H9 (cell line): Measurements from ENCODE around the gene TPH1. TPM values are rescaled to one million over a fixed set of nuclear protein-coding genes. Genes with fewer than 3 reads are reported as not detected.
A peak's percentile ranks its signal among the peaks of the same experiment; 100 is the strongest.

Experiments
- DNase-seq: peaks from one replicate; pipeline ENCODE4 v3.0.0-alpha.2; 2017
- H2AFZ ChIP-seq: one replicate; pipeline ENCODE4 v1.6.1; 2013; ENCODE audit warnings: mild to moderate bottlenecking, low read length, control low read depth, moderate library complexity
- H2AK5ac ChIP-seq: 2 replicates; pipeline ENCODE4 v1.6.1; 2013; ENCODE audit warnings: low read length, control low read depth, mixed read lengths; ENCODE audit not compliant: insufficient read length
- H2BK120ac ChIP-seq: one replicate; pipeline ENCODE4 v1.6.1; 2013; ENCODE audit warnings: low read depth, mild to moderate bottlenecking, low read length, control low read depth, inconsistent platforms; ENCODE audit not compliant: poor library complexity, severe bottlenecking
- H2BK12ac ChIP-seq: 2 replicates; pipeline ENCODE4 v1.6.1; 2013; ENCODE audit warnings: low read length, control low read depth, mixed read lengths, low read depth; ENCODE audit not compliant: insufficient read length
- H2BK15ac ChIP-seq: 2 replicates; pipeline ENCODE4 v1.6.1; 2013; ENCODE audit warnings: low read depth, low read length, control low read depth
- H2BK20ac ChIP-seq: one replicate; pipeline ENCODE4 v1.6.1; 2013; ENCODE audit warnings: low read depth, mild to moderate bottlenecking, low read length, control low read depth, inconsistent platforms; ENCODE audit not compliant: poor library complexity, severe bottlenecking
- H2BK5ac ChIP-seq: 2 replicates; pipeline ENCODE4 v1.6.1; 2013; ENCODE audit warnings: low read length, control low read depth, mixed read lengths; ENCODE audit not compliant: insufficient read length
- H3K14ac ChIP-seq: 2 replicates; pipeline ENCODE4 v1.6.1; 2013; ENCODE audit warnings: low read length, control low read depth; ENCODE audit not compliant: insufficient read depth
- H3K18ac ChIP-seq: 2 replicates; pipeline ENCODE4 v1.6.1; 2013; ENCODE audit warnings: low read depth, mild to moderate bottlenecking, mixed read lengths, low read length, control low read depth; ENCODE audit not compliant: insufficient read length
- H3K23ac ChIP-seq: 2 replicates; pipeline ENCODE4 v1.6.1; 2013; ENCODE audit warnings: low read length, control low read depth, mixed read lengths, low read depth; ENCODE audit not compliant: insufficient read length
- H3K23me2 ChIP-seq: 2 replicates; pipeline ENCODE4 v1.6.1; 2013; ENCODE audit warnings: low read depth, mild to moderate bottlenecking, mixed read lengths, low read length, control low read depth; ENCODE audit not compliant: insufficient read length, poor library complexity, severe bottlenecking
- H3K27ac ChIP-seq: 2 replicates; pipeline ENCODE4 v1.5.1; 2013; ENCODE audit warnings: low read length, control low read depth, mixed read lengths, low read depth; ENCODE audit not compliant: insufficient read length
- H3K27me3 ChIP-seq: 2 replicates; pipeline ENCODE4 v1.6.1; 2013; ENCODE audit warnings: low read length, control low read depth, inconsistent platforms; ENCODE audit not compliant: insufficient read depth
- H3K4ac ChIP-seq: 2 replicates; pipeline ENCODE4 v1.6.1; 2013; ENCODE audit warnings: low read depth, mild to moderate bottlenecking, control low read depth, inconsistent platforms, low read length, moderate library complexity
- H3K4me1 ChIP-seq: 2 replicates; pipeline ENCODE4 v1.6.1; 2013; ENCODE audit warnings: low read length, control low read depth, inconsistent platforms; ENCODE audit not compliant: insufficient read depth
- H3K4me2 ChIP-seq: 2 replicates; pipeline ENCODE4 v1.6.1; 2013; ENCODE audit warnings: low read length, control low read depth, mixed read lengths; ENCODE audit not compliant: insufficient read length, insufficient read depth
- H3K56ac ChIP-seq: 2 replicates; pipeline ENCODE4 v1.6.1; 2013; ENCODE audit warnings: low read depth, mild to moderate bottlenecking, mixed read lengths, low read length, control low read depth; ENCODE audit not compliant: insufficient read length
- H3K79me1 ChIP-seq: 2 replicates; pipeline ENCODE4 v1.6.1; 2013; ENCODE audit warnings: low read depth, mild to moderate bottlenecking, moderate library complexity, low read length, control low read depth, inconsistent platforms; ENCODE audit not compliant: insufficient read depth, poor library complexity, severe bottlenecking
- H3K79me2 ChIP-seq: 2 replicates; pipeline ENCODE4 v1.6.1; 2013; ENCODE audit warnings: low read length, control low read depth, inconsistent platforms; ENCODE audit not compliant: insufficient read depth
- H3K9ac ChIP-seq: 2 replicates; pipeline ENCODE4 v1.6.1; 2013; ENCODE audit warnings: low read length, control low read depth, mixed read lengths; ENCODE audit not compliant: insufficient read length; ENCODE audit errors: extremely low read depth
- H3K9me3 ChIP-seq: one replicate; pipeline ENCODE4 v1.6.1; 2013; ENCODE audit warnings: low read depth, low read length, inconsistent platforms; ENCODE audit not compliant: control insufficient read depth
- H3T11ph ChIP-seq: one replicate; pipeline ENCODE4 v1.6.1; 2013; ENCODE audit warnings: mild to moderate bottlenecking, low read length, control low read depth, inconsistent platforms
- H4K20me1 ChIP-seq: one replicate; pipeline ENCODE4 v1.6.1; 2013; ENCODE audit not compliant: control insufficient read depth, insufficient read length, insufficient read depth
- H4K5ac ChIP-seq: 2 replicates; pipeline ENCODE4 v1.6.1; 2013; ENCODE audit warnings: low read depth, mild to moderate bottlenecking, mixed read lengths, low read length, control low read depth; ENCODE audit not compliant: insufficient read length
- H4K8ac ChIP-seq: replicated peaks from 2 replicates; pipeline ENCODE4 v1.6.1; 2013; ENCODE audit warnings: low read length, control low read depth, mixed read lengths, low read depth; ENCODE audit not compliant: insufficient read length
- H4K91ac ChIP-seq: 2 replicates; pipeline ENCODE4 v1.6.1; 2013; ENCODE audit warnings: low read depth, mild to moderate bottlenecking, moderate library complexity, mixed read lengths, low read length, control low read depth; ENCODE audit not compliant: insufficient read length
- H3K27ac Mint-ChIP-seq, 3 experiments: 2 replicates in 2 of 3; 3 replicates in 1 of 3; pipeline ENCODE4 v1.8.0; 2020 to 2021; ENCODE audit warnings: mixed read lengths in 3 of 3, mild to moderate bottlenecking in 1 of 3, moderate library complexity in 1 of 3
- H3K27me3 Mint-ChIP-seq: 2 replicates; pipeline ENCODE4 v1.8.0; 2021; ENCODE audit warnings: low read depth, mild to moderate bottlenecking, moderate library complexity, mixed read lengths
- H3K36me3 Mint-ChIP-seq, 3 experiments: 2 replicates in 2 of 3; 3 replicates in 1 of 3; pipeline ENCODE4 v1.8.0; 2020 to 2021; ENCODE audit warnings: low read depth in 3 of 3, mixed read lengths in 3 of 3; ENCODE audit not compliant: insufficient read depth in 1 of 3
- H3K4me1 Mint-ChIP-seq, 2 experiments: 2 replicates each; pipeline ENCODE4 v1.8.0; 2020; ENCODE audit warnings: mixed read lengths in 2 of 2
- H3K4me3 Mint-ChIP-seq, 2 experiments: 2 replicates in 1 of 2; 3 replicates in 1 of 2; pipeline ENCODE4 v1.8.0; 2020 to 2021; ENCODE audit warnings: mild to moderate bottlenecking in 2 of 2, mixed read lengths in 2 of 2, moderate library complexity in 1 of 2
- H3K9me3 Mint-ChIP-seq, 2 experiments: 2 replicates in 1 of 2; 3 replicates in 1 of 2; pipeline ENCODE4 v1.8.0; 2020; ENCODE audit warnings: mild to moderate bottlenecking in 2 of 2, mixed read lengths in 2 of 2, moderate library complexity in 1 of 2
- WGBS: extraction: QIAGEN DNeasy Blood & Tissue Kit; methylation state at CpG from one replicate; pipeline ENCODE4 v1.1.7; 2013; ENCODE audit warnings: missing lambda C conversion rate, low lambda C conversion rate, mixed read lengths; ENCODE audit not compliant: insufficient read length; ENCODE audit errors: extremely low coverage; 5-methylcytosine and 5-hydroxymethylcytosine counted together
- total RNA-seq: library from RNA; stranded (reverse); gene quantifications from 2 replicates; pipeline ENCODE4 v1.2.1, GENCODE V29; 2021
- TF ChIP-seq, protein P1 (sequence below): fragments of 200-600 bp; sonication (generic); conservative IDR thresholded peaks from 3 replicates; pipeline ENCODE4 v1.8.0; 2021; ENCODE audit warnings: antibody characterized with exemption, mild to moderate bottlenecking

TPH1 gene
- total RNA-seq, 1 experiment from 2014 or later: 0.17 TPM

DNA sequence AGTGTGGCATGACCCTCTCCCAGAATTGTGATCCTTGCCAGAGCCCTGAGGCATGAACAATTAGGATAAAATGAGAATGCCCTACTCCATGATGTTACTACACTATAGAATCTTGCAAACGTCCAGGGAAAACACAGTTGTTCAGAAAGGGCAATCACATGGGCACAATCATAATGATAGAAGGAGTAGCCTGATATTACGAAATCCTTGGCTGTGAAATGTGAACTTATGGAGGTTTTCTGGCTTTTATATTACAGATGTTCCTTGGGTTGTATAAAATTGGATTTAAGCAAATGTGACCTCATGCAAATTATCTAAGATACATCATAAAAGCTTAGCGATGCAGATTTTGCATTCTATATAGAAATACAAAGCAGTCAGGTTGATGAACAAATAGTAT is 29.4 kb upstream of the TPH1 start:
- H3K9me3 ChIP-seq: no peaks in the 10 kb centered on the region
- H3K14ac ChIP-seq: no peak overlapping the region
- H3K9ac ChIP-seq: no peak overlapping the region
- H3K27me3 ChIP-seq: no peaks in the 10 kb centered on the region
- H4K8ac ChIP-seq: no peak overlapping the region
- H3K79me1 ChIP-seq: no peaks in the 10 kb centered on the region
- no peaks in the 10 kb centered on the region for H3K23me2 ChIP-seq
- no peaks in the 10 kb centered on the region for H3K27me3 Mint-ChIP-seq
- no peaks in the 10 kb centered on the region for H3K9me3 Mint-ChIP-seq
- H3K4me3 Mint-ChIP-seq: no peak overlapping the region
- no peak overlapping the region for H3K23ac ChIP-seq
- no peaks in the 10 kb centered on the region for H4K20me1 ChIP-seq
- H2AFZ ChIP-seq: no peak overlapping the region
- no peaks in the 10 kb centered on the region for H3K4me1 Mint-ChIP-seq
- no peaks in the 10 kb centered on the region for H3K4me1 ChIP-seq
- no peak overlapping the region for H4K91ac ChIP-seq
- H3K4ac ChIP-seq: no peak overlapping the region
- H4K5ac ChIP-seq: no peak overlapping the region
- WGBS: no CpG with 5 or more reads among the region's 3 CpGs
- H2BK15ac ChIP-seq: no peak overlapping the region
- H2BK12ac ChIP-seq: no peak overlapping the region
- no peaks in the 10 kb centered on the region for H3K79me2 ChIP-seq
- peak overlapping the region in 1 of 3 experiments; percentile 41; a peak in 1 of 7 replicates for H3K27ac Mint-ChIP-seq
- no peak overlapping the region for H3K18ac ChIP-seq
- no peak for DNase-seq
- no peak overlapping the region for H3T11ph ChIP-seq
- H2BK5ac ChIP-seq: no peak overlapping the region
- H2BK20ac ChIP-seq: no peak overlapping the region
- H2AK5ac ChIP-seq: no peak overlapping the region
- H2BK120ac ChIP-seq: no peak overlapping the region
- peaks cover 9 to 22% (median 16%) of the 10 kb centered on the region in 3 experiments for H3K36me3 Mint-ChIP-seq
- H3K4me2 ChIP-seq: no peak overlapping the region
- H3K27ac ChIP-seq: no peak overlapping the region
- TF ChIP-seq, protein P1, sequence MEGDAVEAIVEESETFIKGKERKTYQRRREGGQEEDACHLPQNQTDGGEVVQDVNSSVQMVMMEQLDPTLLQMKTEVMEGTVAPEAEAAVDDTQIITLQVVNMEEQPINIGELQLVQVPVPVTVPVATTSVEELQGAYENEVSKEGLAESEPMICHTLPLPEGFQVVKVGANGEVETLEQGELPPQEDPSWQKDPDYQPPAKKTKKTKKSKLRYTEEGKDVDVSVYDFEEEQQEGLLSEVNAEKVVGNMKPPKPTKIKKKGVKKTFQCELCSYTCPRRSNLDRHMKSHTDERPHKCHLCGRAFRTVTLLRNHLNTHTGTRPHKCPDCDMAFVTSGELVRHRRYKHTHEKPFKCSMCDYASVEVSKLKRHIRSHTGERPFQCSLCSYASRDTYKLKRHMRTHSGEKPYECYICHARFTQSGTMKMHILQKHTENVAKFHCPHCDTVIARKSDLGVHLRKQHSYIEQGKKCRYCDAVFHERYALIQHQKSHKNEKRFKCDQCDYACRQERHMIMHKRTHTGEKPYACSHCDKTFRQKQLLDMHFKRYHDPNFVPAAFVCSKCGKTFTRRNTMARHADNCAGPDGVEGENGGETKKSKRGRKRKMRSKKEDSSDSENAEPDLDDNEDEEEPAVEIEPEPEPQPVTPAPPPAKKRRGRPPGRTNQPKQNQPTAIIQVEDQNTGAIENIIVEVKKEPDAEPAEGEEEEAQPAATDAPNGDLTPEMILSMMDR: no peak
- no peak overlapping the region for H3K56ac ChIP-seq
